Aorta (tissue), 5 donors: Measurements from ENCODE around the gene ANXA3. TPM values are rescaled to one million over a fixed set of nuclear protein-coding genes. Genes with fewer than 3 reads are reported as not detected.
A peak's percentile ranks its signal among the peaks of the same experiment; 100 is the strongest.
"Not testable (repeated sequence)": the region's sequence is repeated elsewhere in the genome, so short reads cannot be mapped to it uniquely, and the experiment has no call there.

ENCODE experiments used
- ATAC-seq: fragments of 200-7000 bp; cut with Tn5 transposase; one replicate; pipeline ENCODE4 v1.9.1; 2022; ENCODE audit warnings: moderate library complexity; ENCODE audit not compliant: low FRiP score
- DNase-seq, 2 donors: peaks; one replicate each; pipeline ENCODE4 v3.0.0-alpha.2; 2020
- H3K27ac ChIP-seq, 2 donors: one replicate each; pipeline ENCODE4 v1.5.1; 2013; ENCODE audit warnings: low read length in 2 of 2, mild to moderate bottlenecking in 2 of 2, moderate library complexity in 2 of 2, control low read depth in 1 of 2, inconsistent platforms in 1 of 2, low read depth in 1 of 2
- H3K27me3 ChIP-seq, 2 donors: one replicate each; pipeline ENCODE4 v1.6.1; 2013; ENCODE audit warnings: control low read depth in 1 of 2, low read length in 1 of 2, mild to moderate bottlenecking in 1 of 2, moderate library complexity in 1 of 2; ENCODE audit not compliant: insufficient read depth in 2 of 2, control insufficient read depth in 1 of 2
- H3K36me3 ChIP-seq, 2 donors: one replicate each; pipeline ENCODE4 v1.6.1; 2013; ENCODE audit warnings: control low read depth in 1 of 2, low read length in 1 of 2, mild to moderate bottlenecking in 1 of 2; ENCODE audit not compliant: insufficient read depth in 2 of 2, control insufficient read depth in 1 of 2
- H3K4me1 ChIP-seq, 2 donors: one replicate each; pipeline ENCODE4 v1.6.1; 2013; ENCODE audit warnings: low read length in 2 of 2, control low read depth in 1 of 2, mild to moderate bottlenecking in 1 of 2, moderate library complexity in 1 of 2; ENCODE audit not compliant: insufficient read depth in 2 of 2, control insufficient read depth in 1 of 2
- H3K4me3 ChIP-seq, 2 donors: one replicate each; pipeline ENCODE4 v1.5.1; 2013; ENCODE audit warnings: low read length in 2 of 2, control low read depth in 1 of 2, mild to moderate bottlenecking in 1 of 2
- H3K9me3 ChIP-seq: one replicate; pipeline ENCODE4 v1.6.1; 2013; ENCODE audit warnings: mild to moderate bottlenecking, low read length; ENCODE audit not compliant: control insufficient read depth
- WGBS, 2 donors: extraction: QIAGEN DNeasy Blood & Tissue Kit; methylation state at CpG; one replicate each; pipeline ENCODE4 v1.1.7; 2013; 5-methylcytosine and 5-hydroxymethylcytosine counted together
- intact Hi-C, 2 donors: fragments of 100-400 bp; cut with DNase I; formaldehyde crosslinking; loops; one replicate each; pipeline versions ENCODE4 v1.14.2 to v1.15.0; 2022
- polyA plus RNA-seq, 2 donors: library from polyadenylated mRNA; stranded (reverse); fragments of 200-250 nt; gene quantifications; one replicate each; pipeline ENCODE4 v1.2.3, GENCODE V29; 2013
- total RNA-seq, 2 donors: library from RNA; stranded (reverse); fragmentation: NEBNext Ultra II Directional; extraction: Animal tissue kit (Norgen Biotek cat#: 25700); gene quantifications; one replicate each; pipeline ENCODE4 v1.2.1, GENCODE V29; 2021
- donor health status: healthy with polysubstance abuse.
- donor health status: Bipolar disorder and iron deficiency.
- donor health status: DM: no; HTN: no; CAD: no.
- donor health status: DM: no; HTN: no; CAD: no.
- donor health status: DM: yes; HTN: yes; CAD: no.

Gene ANXA3
- total and polyA plus RNA-seq, 4 donors = 5.0 to 54.0 (median 7.7) TPM

DNA sequence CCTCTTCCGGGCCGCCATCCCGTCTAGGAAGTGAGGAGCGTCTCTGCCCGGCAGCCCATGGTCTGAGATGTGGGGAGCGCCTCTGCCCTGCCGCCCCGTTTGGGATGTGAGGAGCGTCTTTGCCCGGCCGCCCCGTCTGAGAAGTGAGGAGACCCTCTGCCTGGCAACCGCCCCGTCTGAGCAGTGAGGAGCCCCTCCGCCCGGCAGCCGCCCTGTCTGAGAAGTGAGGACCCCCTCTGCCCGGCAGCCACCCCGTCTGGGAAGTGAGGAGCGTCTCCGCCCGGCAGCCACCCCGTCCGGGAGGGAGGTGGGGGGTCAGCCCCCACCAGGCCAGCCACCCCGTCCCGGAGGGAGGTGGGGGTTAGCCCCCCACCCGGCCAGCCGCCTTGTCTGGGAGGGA lies 3.7 kb upstream of the ANXA3 start:
- H3K4me3 ChIP-seq, H3K4me1 ChIP-seq, DNase-seq, H3K9me3 ChIP-seq, ATAC-seq, H3K27ac ChIP-seq, intact Hi-C loops, H3K36me3 ChIP-seq, H3K27me3 ChIP-seq: not testable (repeated sequence)
- 82 to 92% methylated on average over 24 to 28 of the region's 28 CpGs for WGBS, 2 donors

DNA sequence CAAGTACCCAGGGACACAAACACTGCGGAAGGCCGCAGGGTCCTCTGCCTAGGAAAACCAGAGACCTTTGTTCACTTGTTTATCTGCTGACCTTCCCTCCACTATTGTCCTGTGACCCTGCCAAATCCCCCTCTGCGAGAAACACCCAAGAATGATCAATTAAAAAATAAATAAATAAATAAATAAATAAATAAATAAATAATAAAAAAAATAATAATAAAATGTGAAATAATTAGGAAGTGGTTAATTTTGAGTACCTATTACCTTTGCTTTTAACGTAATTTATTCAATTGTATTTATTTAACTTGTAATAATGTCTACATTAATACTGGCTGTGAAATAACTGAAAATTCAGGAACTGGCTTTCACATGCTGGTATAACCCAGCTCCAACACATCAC lies 2.7 kb upstream of the ANXA3 start:
- H3K27me3 ChIP-seq, H3K27ac ChIP-seq, H3K4me3 ChIP-seq, H3K9me3 ChIP-seq, H3K36me3 ChIP-seq, intact Hi-C loops, ATAC-seq, DNase-seq, H3K4me1 ChIP-seq: not testable (repeated sequence)
- 92 to 96% methylated on average over 2 of the region's 4 CpGs for WGBS, 2 donors

DNA sequence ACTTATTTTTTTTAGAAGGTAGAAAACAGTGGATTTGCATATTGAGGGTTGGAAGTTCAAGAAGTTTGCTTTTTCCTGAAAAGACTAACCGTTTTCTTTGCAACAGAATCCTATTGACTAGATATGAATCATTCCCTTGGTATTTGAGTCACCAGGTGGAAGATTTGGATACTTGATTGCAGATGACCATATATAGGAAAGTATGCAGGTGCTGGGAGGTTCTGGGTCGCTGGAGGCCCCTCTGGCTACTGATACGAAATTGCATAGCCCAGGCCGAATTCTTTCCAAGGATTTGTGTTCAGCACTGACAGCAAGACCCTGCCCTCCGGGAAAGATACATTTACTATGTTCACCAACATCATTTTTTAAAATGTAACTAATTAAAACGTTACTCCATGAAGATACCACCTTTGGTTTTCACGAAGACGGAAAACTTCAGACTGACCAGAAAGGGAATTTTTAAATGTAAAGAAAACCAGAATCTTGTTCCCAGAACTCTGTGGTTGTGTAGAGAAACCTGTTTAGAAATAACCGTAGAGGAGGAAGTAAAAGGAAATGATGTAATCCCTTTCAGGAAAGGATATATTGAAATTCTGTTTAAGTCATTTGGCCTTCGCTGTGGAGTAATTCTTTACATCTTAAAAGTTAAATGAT lies 946 bp downstream of the ANXA3 start:
- no peaks in the 10 kb centered on the region for H3K36me3 ChIP-seq
- intact Hi-C loops = no loop called here
- DNase-seq (no peak), ATAC-seq (no peak)
- H3K27me3 ChIP-seq = no peaks in the 10 kb centered on the region
- 37 to 56% methylated on average over 10 of the region's 10 CpGs for WGBS, 2 donors
- no peaks in the 10 kb centered on the region for H3K9me3 ChIP-seq
- H3K4me3 ChIP-seq = peak overlapping the region in 1 of 2 donors; percentile 10
- H3K27ac ChIP-seq = no peak overlapping the region
- no peaks in the 10 kb centered on the region for H3K4me1 ChIP-seq

- Histone ChIP-seq H3K36me3 (no peaks in the 10 kb centered on the region), H3K27me3 (no peaks in the 10 kb centered on the region), H3K27ac (no peak overlapping the region), H3K4me1 (no peaks in the 10 kb centered on the region), H3K9me3 (no peaks in the 10 kb centered on the region), H3K4me3 (no peak overlapping the region)
- ATAC-seq = no peak
- intact Hi-C loops = no loop called here
- 86 to 87% methylated on average over 3 of the region's 3 CpGs for WGBS, 2 donors
- DNase-seq = no peak
These were observed 1.4 kb downstream of the ANXA3 start for GRCh38 chr4:78553043-78553396.

DNA sequence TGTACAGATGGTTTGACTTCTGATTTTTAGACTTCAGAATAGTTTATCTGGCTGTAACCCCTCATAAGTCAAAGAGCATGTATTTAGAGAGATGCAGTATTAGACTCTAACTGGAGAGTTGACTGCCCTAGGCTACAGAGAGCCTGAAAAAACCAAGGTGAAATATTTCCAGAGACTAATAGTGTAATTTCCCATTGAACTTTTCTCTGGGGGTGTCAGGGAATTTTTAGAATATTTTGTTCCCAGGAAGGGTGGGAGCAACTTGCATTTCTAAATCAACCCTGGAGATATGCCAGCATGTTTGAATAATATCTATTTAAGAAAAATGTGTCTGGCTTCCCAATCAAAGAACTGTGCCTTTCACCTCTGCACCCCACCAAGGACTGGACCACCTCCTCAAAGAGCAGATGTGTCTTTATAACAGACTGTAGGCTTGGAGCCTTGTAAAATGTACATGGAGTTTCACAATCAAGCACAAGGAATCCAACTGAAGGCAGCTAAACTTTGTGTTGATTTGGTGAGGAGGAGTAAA lies 2.0 kb downstream of the ANXA3 start:
- H3K4me1 ChIP-seq = no peaks in the 10 kb centered on the region
- H3K27me3 ChIP-seq = no peaks in the 10 kb centered on the region
- no peaks in the 10 kb centered on the region for H3K36me3 ChIP-seq
- ATAC-seq (no peak), DNase-seq (no peak)
- no peak overlapping the region for H3K27ac ChIP-seq
- intact Hi-C loops = no loop called here
- H3K9me3 ChIP-seq = no peaks in the 10 kb centered on the region
- H3K4me3 ChIP-seq = no peak overlapping the region

- DNase-seq (no peak), ATAC-seq (no peak)
- Histone ChIP-seq H3K9me3 (no peaks in the 10 kb centered on the region), H3K4me1 (peaks cover 0 to 5% of the 10 kb centered on the region in 2 donors), H3K27me3 (no peaks in the 10 kb centered on the region), H3K4me3 (no peak overlapping the region), H3K36me3 (no peaks in the 10 kb centered on the region), H3K27ac (no peak overlapping the region)
- intact Hi-C loops = no loop called here
- 92 to 93% methylated on average over 4 of the region's 4 CpGs for WGBS, 2 donors
These were observed 5.1 kb downstream of the ANXA3 start for GRCh38 chr4:78556665-78557064.

- Histone ChIP-seq H3K4me3 (no peak overlapping the region), H3K27ac (no peak overlapping the region), H3K27me3 (no peaks in the 10 kb centered on the region), H3K4me1 (peaks cover 0 to 5% of the 10 kb centered on the region in 2 donors), H3K36me3 (no peaks in the 10 kb centered on the region), H3K9me3 (no peaks in the 10 kb centered on the region)
- DNase-seq (no peak), ATAC-seq (no peak)
- intact Hi-C loops = no loop called here
- 69 to 77% methylated on average over 2 of the region's 2 CpGs for WGBS, 2 donors
These were observed 6.3 kb downstream of the ANXA3 start for GRCh38 chr4:78557841-78558240.

- H3K27ac ChIP-seq = no peak overlapping the region
- H3K36me3 ChIP-seq = no peaks in the 10 kb centered on the region
- intact Hi-C loops = no loop called here
- no peaks in the 10 kb centered on the region for H3K27me3 ChIP-seq
- 79 to 81% methylated on average over 1 of the region's 1 CpG for WGBS, 2 donors
- peaks cover 0 to 5% of the 10 kb centered on the region in 2 donors for H3K4me1 ChIP-seq
- DNase-seq (no peak), ATAC-seq (no peak)
- H3K4me3 ChIP-seq = no peak overlapping the region
- H3K9me3 ChIP-seq = no peaks in the 10 kb centered on the region
These were observed 6.8 kb downstream of the ANXA3 start for GRCh38 chr4:78558410-78558809.

- intact Hi-C loops = no loop called here
- H3K9me3 ChIP-seq = no peaks in the 10 kb centered on the region
- no peak overlapping the region for H3K27ac ChIP-seq
- no peaks in the 10 kb centered on the region for H3K36me3 ChIP-seq
- no peak overlapping the region for H3K4me3 ChIP-seq
- H3K4me1 ChIP-seq = peaks cover 0 to 5% of the 10 kb centered on the region in 2 donors
- 75 to 81% methylated on average over 2 of the region's 2 CpGs for WGBS, 2 donors
- ATAC-seq (peak; percentile 57), DNase-seq (no peak)
- no peaks in the 10 kb centered on the region for H3K27me3 ChIP-seq
These were observed 8.9 kb downstream of the ANXA3 start for GRCh38 chr4:78560296-78560963.
